Activated CD4-positive, alpha-beta T cell treated with anti-CD3 and anti-CD28 coated beads, Interleukin-2, amount 10 ng/mL, durations not matched to agents 24 days and 14 days (primary cell): ENCODE data around the gene EED. TPM values are rescaled to one million over a fixed set of nuclear protein-coding genes. Genes with fewer than 3 reads are reported as not detected.
"Not testable (repeated sequence)": the region's sequence is repeated elsewhere in the genome, so short reads cannot be mapped to it uniquely, and the experiment has no call there.

Experiments
- DNase-seq: peaks from one replicate; pipeline ENCODE4 v3.0.0; 2022
- H3K27ac Mint-ChIP-seq: one replicate; pipeline ENCODE4 v1.8.0; 2022; ENCODE audit warnings: mild to moderate bottlenecking, mixed read lengths
- H3K27me3 Mint-ChIP-seq: one replicate; pipeline ENCODE4 v1.8.0; 2022; ENCODE audit warnings: mixed read lengths
- H3K36me3 Mint-ChIP-seq: one replicate; pipeline ENCODE4 v1.8.0; 2022; ENCODE audit warnings: low read depth, mild to moderate bottlenecking, mixed read lengths
- H3K4me1 Mint-ChIP-seq: one replicate; pipeline ENCODE4 v1.8.0; 2021; ENCODE audit warnings: mixed read lengths
- H3K4me3 Mint-ChIP-seq: one replicate; pipeline ENCODE4 v1.8.0; 2022; ENCODE audit warnings: mild to moderate bottlenecking, moderate library complexity, mixed read lengths
- H3K9me3 Mint-ChIP-seq: one replicate; pipeline ENCODE4 v1.8.0; 2021; ENCODE audit warnings: mixed read lengths
- intact Hi-C: fragments of 100-400 bp; cut with micrococcal nuclease; formaldehyde crosslinking; loops from one replicate; pipeline ENCODE4 v1.15.1; 2023
- total RNA-seq: library from RNA; stranded (reverse); gene quantifications from 2 replicates; pipeline ENCODE4 v1.2.3, GENCODE V29; 2022

Gene EED
- total RNA-seq, 1 donor from 2014 or later, result 269 TPM

GRCh38 chr11:86228269-86229038, 16.1 kb upstream of the EED start:
- DNase-seq, result no peak
- Mint-ChIP-seq H3K9me3 (peaks cover 12% of the 10 kb centered on the region), H3K4me1 (peaks cover 42% of the 10 kb centered on the region), H3K36me3 (peaks cover 9% of the 10 kb centered on the region), H3K4me3 (peak overlapping the region; percentile 70), H3K27me3 (no peaks in the 10 kb centered on the region), H3K27ac (peak overlapping the region; percentile 94)
- intact Hi-C loops, result loop anchor here (1.0 to 5.0 kb wide), 7 partner anchors 9 to 219 kb away; partner anchors contain the start of gene EED

GRCh38 chr11:86229039-86229330, 15.6 kb upstream of the EED start:
- DNase-seq, result peak; percentile 61
- Mint-ChIP-seq H3K4me3 (peak overlapping the region; percentile 70), H3K27ac (peak overlapping the region; percentile 94), H3K9me3 (peaks cover 11% of the 10 kb centered on the region), H3K4me1 (peaks cover 42% of the 10 kb centered on the region)
- not testable (repeated sequence) for H3K36me3 Mint-ChIP-seq, H3K27me3 Mint-ChIP-seq
- intact Hi-C loops, result loop anchor here (5.0 kb wide), 1 partner anchor 218 kb away; no protein-coding TSS in a partner anchor

- Mint-ChIP-seq H3K27ac (peak overlapping the region; percentile 70), H3K4me3 (peak overlapping the region; percentile 18), H3K36me3 (peaks cover 2% of the 10 kb centered on the region), H3K9me3 (peaks cover 5% of the 10 kb centered on the region), H3K27me3 (peaks cover 2% of the 10 kb centered on the region), H3K4me1 (peaks cover 44% of the 10 kb centered on the region)
- no peak for DNase-seq
- intact Hi-C loops, result no loop called here
Measured at GRCh38 chr11:86230179-86230804, 14.3 kb upstream of the EED start.

DNA sequence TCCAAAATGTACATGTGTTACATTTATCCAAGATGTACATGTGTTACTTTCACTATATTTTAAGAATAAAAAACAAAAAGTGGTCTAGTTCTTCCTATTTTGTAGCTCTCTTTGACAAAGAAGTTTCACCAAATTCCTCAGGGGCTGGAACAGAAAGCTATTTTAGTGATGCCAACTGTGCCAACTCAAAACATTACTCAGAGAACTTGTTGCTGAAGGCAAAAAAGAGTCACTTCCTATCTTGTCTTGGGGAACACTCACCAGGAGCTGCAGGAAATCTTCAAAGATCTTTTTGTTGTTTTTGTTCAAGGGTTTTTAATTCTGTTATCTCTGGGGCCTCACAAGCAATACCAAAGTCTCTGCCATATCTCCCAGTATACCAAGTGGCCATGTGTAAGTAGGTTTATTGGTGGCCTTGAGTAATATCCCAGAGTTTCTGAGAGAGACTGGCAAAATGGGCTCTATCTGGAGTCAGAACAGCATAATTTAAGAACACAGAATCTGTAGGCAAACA, 13.6 kb upstream of the EED start:
- Mint-ChIP-seq H3K4me1 (peaks cover 46% of the 10 kb centered on the region), H3K36me3 (no peaks in the 10 kb centered on the region), H3K4me3 (no peak overlapping the region), H3K9me3 (peaks cover 4% of the 10 kb centered on the region), H3K27me3 (peaks cover 2% of the 10 kb centered on the region), H3K27ac (peak overlapping the region; percentile 73)
- intact Hi-C loops, result loop anchor here (1.0 kb wide), 1 partner anchor 8 kb away; no protein-coding TSS in a partner anchor
- DNase-seq, result peak; percentile 53

DNA sequence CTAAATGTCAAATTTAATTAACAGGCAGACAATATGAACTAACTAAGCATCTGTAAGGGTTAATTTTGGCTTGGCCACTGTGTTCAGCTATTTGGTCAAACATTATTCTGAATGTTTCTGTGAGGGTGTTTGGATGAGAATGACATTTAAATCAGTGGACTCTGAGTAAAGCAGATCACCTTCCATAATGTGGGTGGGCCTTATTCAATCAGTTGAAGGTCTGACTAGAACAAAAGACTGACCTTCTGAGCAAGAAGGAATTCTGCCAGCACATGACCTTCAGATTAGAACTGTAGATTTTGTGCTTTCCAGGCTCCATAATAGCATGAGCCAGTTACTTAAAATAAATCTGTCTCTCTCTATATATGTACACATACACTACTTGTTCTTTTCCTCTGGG, 12.0 kb upstream of the EED start:
- intact Hi-C loops, result no loop called here
- Mint-ChIP-seq H3K36me3 (no peaks in the 10 kb centered on the region), H3K27ac (no peak overlapping the region), H3K4me1 (peaks cover 39% of the 10 kb centered on the region), H3K27me3 (peaks cover 2% of the 10 kb centered on the region), H3K4me3 (no peak overlapping the region), H3K9me3 (no peaks in the 10 kb centered on the region)
- no peak for DNase-seq

GRCh38 chr11:86234831-86235461, 9.6 kb upstream of the EED start:
- H3K4me3 Mint-ChIP-seq, result no peak overlapping the region
- intact Hi-C loops, result no loop called here
- no peak overlapping the region for H3K27ac Mint-ChIP-seq

DNA sequence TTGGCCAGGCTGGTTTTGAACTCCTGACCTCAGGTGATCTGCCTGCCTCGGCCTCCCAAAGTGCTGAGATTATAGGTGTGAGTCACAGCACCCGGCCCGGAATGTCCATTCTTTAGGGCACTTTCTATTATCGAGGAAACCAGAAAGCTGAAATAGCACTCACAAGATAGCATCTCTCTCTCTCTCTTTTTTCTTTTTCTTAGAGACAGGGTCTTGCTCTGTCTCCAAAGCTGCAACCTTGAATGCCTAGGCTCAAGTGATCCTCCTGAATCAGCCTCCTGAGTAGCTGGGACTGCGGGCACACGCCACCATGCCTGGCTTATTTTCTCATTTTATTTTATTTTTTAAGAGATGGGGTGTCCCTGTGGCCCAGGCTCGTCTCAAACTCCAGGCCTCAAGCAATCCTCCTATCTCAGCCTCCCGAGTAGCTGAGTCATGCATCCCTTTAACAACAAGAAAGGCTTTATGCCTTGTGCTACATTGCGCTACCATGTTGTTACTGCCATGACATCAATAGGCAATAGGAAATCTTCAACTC, 7.2 kb upstream of the EED start:
- Mint-ChIP-seq H3K27me3 (peaks cover 2% of the 10 kb centered on the region), H3K27ac (no peak overlapping the region), H3K9me3 (no peaks in the 10 kb centered on the region), H3K4me3 (no peak overlapping the region), H3K36me3 (no peaks in the 10 kb centered on the region), H3K4me1 (peaks cover 22% of the 10 kb centered on the region)
- intact Hi-C loops, result no loop called here
- DNase-seq, result no peak

More at GRCh38 chr11:86234831-86235461, 9.6 kb upstream of the EED start:
- no peak for DNase-seq
- peaks cover 21% of the 10 kb centered on the region for H3K4me1 Mint-ChIP-seq
- H3K9me3 Mint-ChIP-seq, result no peaks in the 10 kb centered on the region
- H3K27me3 Mint-ChIP-seq, result peaks cover 2% of the 10 kb centered on the region
- H3K36me3 Mint-ChIP-seq, result no peaks in the 10 kb centered on the region

DNA sequence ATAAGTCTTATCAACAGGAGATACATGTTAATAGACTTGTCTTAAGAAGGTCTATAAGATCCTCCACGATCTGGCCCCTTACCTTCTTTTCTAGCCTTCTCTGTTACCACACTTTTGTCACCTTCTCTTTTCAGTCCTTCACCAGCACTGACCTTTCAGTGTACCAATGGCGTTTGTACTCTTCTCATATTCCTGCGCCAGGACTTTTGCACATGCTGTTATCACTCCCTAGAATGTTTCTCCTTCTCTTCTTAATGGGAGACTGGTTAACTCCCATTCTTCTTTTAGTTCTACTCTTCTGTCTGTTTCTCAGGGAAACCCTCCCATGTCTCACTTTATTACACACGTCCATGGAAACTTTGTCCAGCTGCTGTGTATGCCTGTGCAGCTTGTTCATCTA, 4.4 kb upstream of the EED start:
- Mint-ChIP-seq H3K9me3 (no peaks in the 10 kb centered on the region), H3K27ac (peak overlapping the region; percentile 52), H3K4me3 (no peak overlapping the region), H3K27me3 (no peaks in the 10 kb centered on the region), H3K4me1 (peaks cover 15% of the 10 kb centered on the region), H3K36me3 (no peaks in the 10 kb centered on the region)
- intact Hi-C loops, result loop anchor here (5.0 kb wide), 1 partner anchor 207 kb away; no protein-coding TSS in a partner anchor
- no peak for DNase-seq

GRCh38 chr11:86241956-86242535, 2.5 kb upstream of the EED start:
- Mint-ChIP-seq H3K36me3 (peaks cover 2% of the 10 kb centered on the region), H3K27ac (no peak overlapping the region), H3K4me3 (no peak overlapping the region), H3K27me3 (no peaks in the 10 kb centered on the region), H3K9me3 (no peaks in the 10 kb centered on the region), H3K4me1 (peaks cover 15% of the 10 kb centered on the region)
- no peak for DNase-seq
- intact Hi-C loops, result loop anchor here (5.0 kb wide), 1 partner anchor 205 kb away; no protein-coding TSS in a partner anchor

DNA sequence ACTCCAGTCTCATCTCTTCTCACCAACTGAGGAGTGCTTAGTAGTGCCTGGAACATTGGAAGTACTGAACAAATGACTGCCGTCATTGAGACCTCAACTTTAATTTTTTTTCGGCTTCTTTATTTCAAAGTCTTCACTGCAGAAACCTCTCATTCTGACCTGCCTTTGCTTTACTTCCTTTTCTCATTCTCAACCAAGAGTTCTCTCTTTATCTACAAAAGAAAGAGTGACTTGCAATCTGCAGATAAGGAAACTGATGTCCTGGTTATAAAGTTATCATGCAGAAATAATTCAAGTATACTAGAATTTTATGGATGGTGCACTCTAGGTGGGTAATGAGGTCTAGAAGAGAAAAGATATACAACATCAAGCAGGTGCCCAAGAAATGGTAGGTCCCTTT, 1.2 kb upstream of the EED start:
- H3K27ac Mint-ChIP-seq, result no peak overlapping the region
- peaks cover 24% of the 10 kb centered on the region for H3K4me1 Mint-ChIP-seq
- H3K9me3 Mint-ChIP-seq, result no peaks in the 10 kb centered on the region
- no peaks in the 10 kb centered on the region for H3K27me3 Mint-ChIP-seq
- intact Hi-C loops, result loop anchor here (5.0 kb wide), 1 partner anchor 204 kb away; no protein-coding TSS in a partner anchor
- peak overlapping the region; percentile 32 for H3K4me3 Mint-ChIP-seq
- peaks cover 13% of the 10 kb centered on the region for H3K36me3 Mint-ChIP-seq
- DNase-seq, result no peak

DNA sequence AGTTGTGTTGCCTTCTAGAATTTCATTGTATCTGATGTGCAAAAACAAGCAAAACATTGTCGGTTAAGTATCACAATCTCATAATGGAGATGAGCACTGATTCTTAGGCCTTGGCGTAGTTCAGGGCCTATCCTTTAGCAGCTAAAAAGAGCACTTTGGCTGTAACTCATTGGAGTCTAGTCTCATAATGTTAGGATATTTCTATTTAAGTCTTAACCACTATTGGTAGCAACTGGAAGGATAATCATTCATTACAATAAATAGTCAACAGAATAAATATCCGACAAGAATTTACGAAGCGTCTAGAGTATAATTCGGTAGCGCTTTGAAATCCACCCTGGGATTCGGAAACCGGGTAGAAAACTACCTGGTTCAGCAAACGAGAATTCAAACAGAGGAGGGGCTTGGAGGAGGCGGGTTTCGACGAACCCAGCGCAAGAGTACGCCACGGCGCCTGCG, 461 bp upstream of the EED start:
- Mint-ChIP-seq H3K4me3 (no peak overlapping the region), H3K4me1 (peaks cover 30% of the 10 kb centered on the region), H3K9me3 (no peaks in the 10 kb centered on the region), H3K27ac (no peak overlapping the region), H3K27me3 (no peaks in the 10 kb centered on the region), H3K36me3 (peaks cover 19% of the 10 kb centered on the region)
- intact Hi-C loops, result loop anchor here (1.0 to 5.0 kb wide), 7 partner anchors 16 to 616 kb away; partner anchors contain the start of genes CREBZF and TMEM126B
- DNase-seq, result peak; percentile 97

GRCh38 chr11:86245369-86246292, 1.1 kb downstream of the EED start:
- H3K4me3 Mint-ChIP-seq, result no peak overlapping the region
- H3K27ac Mint-ChIP-seq, result no peak overlapping the region
- no peaks in the 10 kb centered on the region for H3K27me3 Mint-ChIP-seq
- intact Hi-C loops, result loop anchor here (1.0 to 5.0 kb wide), 10 partner anchors 11 to 581 kb away; partner anchors contain the start of genes CREBZF, HIKESHI and PICALM
- H3K36me3 Mint-ChIP-seq, result peaks cover 29% of the 10 kb centered on the region
- H3K4me1 Mint-ChIP-seq, result peaks cover 35% of the 10 kb centered on the region
- DNase-seq, result peak; percentile 79
- H3K9me3 Mint-ChIP-seq, result no peaks in the 10 kb centered on the region
